ENCODE results near the gene AMY1A.

DNA sequence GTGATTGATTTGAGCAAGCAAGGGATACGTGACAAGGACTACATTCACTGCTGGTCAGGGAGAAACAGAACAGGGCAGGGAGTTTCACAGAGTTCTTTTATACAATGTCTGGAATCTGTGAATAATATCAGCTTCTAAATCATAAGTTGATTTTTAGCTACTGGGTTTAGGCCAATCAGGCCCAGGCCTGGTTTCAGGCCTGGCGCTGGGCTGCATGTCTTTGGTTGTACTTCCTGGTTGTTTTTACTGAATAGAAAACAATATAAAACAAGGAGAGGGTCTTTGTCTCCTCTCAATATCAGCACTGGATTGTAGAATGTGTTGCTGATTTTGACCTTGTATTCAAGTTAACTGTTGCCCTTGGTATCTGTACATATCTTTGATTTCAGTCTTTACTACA is 39.2 kb upstream of the AMY1A start:
- TF ChIP-seq, protein P1, sequence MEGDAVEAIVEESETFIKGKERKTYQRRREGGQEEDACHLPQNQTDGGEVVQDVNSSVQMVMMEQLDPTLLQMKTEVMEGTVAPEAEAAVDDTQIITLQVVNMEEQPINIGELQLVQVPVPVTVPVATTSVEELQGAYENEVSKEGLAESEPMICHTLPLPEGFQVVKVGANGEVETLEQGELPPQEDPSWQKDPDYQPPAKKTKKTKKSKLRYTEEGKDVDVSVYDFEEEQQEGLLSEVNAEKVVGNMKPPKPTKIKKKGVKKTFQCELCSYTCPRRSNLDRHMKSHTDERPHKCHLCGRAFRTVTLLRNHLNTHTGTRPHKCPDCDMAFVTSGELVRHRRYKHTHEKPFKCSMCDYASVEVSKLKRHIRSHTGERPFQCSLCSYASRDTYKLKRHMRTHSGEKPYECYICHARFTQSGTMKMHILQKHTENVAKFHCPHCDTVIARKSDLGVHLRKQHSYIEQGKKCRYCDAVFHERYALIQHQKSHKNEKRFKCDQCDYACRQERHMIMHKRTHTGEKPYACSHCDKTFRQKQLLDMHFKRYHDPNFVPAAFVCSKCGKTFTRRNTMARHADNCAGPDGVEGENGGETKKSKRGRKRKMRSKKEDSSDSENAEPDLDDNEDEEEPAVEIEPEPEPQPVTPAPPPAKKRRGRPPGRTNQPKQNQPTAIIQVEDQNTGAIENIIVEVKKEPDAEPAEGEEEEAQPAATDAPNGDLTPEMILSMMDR (IDR thresholded peaks at IDR 0.05): no peak
- no peak for TF ChIP-seq POLR2A (IDR thresholded peaks at IDR 0.05)
